GM19467 (cell line): Measurements from ENCODE around the gene PDE4D.

Source experiments
- ATAC-seq: cut with Tn5 transposase; IDR thresholded peaks from one replicate; pipeline ENCODE4 v1.9.1; 2021; ENCODE audit warnings: mild to moderate bottlenecking, moderate library complexity; ENCODE audit not compliant: unreplicated experiment

Gene PDE4D

DNA sequence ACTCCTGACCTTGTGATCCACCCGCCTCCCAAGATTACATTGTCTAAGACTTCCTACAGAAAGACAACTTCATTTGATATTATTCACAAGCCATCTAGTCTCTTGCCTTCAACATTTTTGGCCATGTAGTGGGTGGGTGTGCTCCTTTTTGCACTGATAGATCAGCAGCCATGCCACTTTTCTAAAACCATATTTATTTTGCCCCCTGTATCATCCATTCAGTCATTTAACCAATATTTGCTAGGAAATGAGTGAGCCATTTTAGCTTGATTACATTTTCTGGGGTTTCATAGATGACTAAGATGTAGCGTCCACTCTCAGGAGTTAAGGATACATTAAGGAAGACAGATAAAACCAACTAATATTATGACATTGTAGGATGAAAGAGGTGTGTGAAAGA, 755.0 kb downstream of the PDE4D start:
- ATAC-seq: no peak

DNA sequence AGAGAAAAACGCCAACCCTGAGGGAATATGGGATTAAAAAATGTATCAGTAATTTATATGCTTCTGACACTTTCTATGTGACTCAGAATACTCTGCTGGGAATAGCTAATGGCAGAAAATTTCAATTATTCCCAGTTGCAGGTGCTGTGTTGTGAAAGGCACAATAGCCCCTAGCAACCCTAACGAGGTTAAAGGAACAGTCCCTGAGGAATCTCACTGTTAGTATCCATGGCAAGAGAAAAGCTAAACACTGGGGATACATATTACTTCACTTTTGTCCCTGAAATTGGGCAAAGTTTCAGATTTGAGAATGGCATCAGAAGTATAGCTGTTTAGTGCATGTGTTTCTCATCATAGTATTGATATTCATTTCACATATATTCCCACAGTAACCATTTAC, 755.7 kb downstream of the PDE4D start:
- ATAC-seq: no peak

GRCh38 chr5:59136549-59136948, 757.0 kb downstream of the PDE4D start:
- no peak for ATAC-seq

DNA sequence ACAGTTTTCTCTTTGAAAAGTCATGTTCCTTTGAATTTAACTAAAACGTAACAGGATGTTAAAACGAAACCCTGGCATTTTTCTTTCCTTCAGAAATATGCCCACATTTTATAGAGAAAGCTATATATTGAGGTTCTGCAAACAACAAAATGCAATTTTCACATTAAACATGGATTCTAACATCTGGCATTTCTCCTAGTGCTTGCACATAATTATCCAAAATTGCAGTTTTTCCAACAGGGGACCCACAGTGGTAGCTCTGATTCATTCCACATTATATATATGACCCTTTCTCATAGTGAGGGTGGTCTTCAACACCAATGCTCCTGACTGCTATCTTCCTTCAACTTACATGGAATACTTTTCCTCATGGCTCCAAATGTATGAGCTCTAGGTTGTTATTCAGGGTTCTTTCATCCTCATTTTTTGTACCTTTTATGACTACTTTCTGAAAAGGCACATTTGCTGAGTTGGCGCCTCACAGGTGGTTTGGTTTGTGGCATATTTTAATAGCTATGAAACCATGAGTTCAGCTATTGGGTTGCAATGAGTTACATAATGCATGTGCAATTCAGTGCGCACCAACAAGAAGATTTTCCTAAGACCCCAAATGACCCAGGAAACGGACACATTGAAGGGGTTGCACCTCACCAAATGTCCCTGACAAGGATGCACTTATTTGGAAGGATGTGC, 758.9 kb downstream of the PDE4D start:
- ATAC-seq: no peak

- ATAC-seq: no peak
Observed at GRCh38 chr5:59133764-59134261, 759.7 kb downstream of the PDE4D start.

GRCh38 chr5:59132131-59132530, 761.4 kb downstream of the PDE4D start:
- no peak for ATAC-seq

GRCh38 chr5:59130431-59130830, 763.1 kb downstream of the PDE4D start:
- ATAC-seq: no peak

GRCh38 chr5:59128646-59129290, 764.8 kb downstream of the PDE4D start:
- ATAC-seq: no peak

- no peak for ATAC-seq
Observed at GRCh38 chr5:59126708-59127573, 766.6 kb downstream of the PDE4D start.

GRCh38 chr5:59126016-59126707, 767.4 kb downstream of the PDE4D start:
- ATAC-seq: no peak

DNA sequence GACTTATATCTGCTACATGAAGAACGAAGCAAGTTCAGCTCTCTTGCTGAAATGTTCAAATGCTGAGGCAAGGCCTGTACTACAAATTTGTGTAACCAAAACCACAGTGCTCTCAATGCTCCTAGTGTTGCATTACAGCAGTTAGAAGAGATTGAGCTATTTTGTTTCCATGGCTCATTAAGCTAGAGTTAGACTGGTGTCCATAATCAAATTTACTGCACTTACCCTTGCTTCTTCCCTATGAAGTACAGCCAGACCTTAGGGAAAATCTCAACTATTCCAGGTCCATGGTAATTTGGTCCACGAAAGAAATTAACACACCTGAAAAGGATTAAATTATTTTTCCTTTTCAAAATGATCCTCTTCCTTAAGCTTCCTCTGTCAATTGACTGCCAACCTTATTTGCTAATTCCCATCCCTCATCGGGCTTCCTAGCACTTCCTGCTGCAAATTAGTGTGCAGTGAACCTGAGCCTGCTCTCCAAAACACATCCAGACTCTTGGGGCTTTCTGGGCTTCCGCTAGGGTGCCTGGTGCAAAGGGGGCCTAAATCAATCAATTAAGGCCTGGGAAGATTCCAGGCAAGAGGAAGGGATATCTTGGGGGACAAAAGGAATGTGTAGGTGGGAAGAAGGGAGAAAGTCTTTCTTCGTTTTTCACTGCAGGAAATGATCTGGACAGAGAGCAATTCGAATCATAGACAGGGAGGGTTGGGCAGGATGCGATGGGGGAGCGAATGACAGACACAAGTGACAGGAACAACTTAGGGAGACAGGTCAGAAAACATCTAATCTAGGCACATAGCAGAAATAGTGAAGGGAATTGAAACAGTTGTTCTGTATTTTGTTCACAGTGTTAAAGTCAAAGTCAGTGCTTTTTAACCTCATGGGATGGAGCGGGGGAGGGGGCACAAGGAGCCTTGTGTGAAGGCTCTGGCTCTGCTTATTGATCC, 768.2 kb downstream of the PDE4D start:
- ATAC-seq: no peak

GRCh38 chr5:59123595-59124561, 769.6 kb downstream of the PDE4D start:
- no peak for ATAC-seq

- no peak for ATAC-seq
Observed at GRCh38 chr5:59119480-59119879, 774.0 kb downstream of the PDE4D start.

DNA sequence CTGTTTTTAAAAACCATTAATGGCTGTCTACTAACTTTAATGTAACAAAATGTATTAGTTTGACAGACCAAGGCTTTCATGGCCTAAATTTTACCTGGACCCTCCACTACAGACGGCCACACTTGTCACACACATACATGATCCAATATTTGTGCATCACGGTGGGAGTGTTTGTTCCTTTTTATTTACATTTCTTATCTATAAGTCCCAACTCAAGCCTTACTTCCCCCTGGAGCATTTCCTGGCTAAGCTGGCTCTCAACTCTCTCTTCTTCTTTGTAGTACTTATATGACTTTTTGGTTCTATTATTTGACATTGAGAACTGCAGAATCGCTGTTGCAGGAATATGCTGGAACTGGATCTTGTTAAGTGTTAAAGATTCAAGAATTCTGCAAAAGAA, 776.2 kb downstream of the PDE4D start:
- ATAC-seq: no peak

DNA sequence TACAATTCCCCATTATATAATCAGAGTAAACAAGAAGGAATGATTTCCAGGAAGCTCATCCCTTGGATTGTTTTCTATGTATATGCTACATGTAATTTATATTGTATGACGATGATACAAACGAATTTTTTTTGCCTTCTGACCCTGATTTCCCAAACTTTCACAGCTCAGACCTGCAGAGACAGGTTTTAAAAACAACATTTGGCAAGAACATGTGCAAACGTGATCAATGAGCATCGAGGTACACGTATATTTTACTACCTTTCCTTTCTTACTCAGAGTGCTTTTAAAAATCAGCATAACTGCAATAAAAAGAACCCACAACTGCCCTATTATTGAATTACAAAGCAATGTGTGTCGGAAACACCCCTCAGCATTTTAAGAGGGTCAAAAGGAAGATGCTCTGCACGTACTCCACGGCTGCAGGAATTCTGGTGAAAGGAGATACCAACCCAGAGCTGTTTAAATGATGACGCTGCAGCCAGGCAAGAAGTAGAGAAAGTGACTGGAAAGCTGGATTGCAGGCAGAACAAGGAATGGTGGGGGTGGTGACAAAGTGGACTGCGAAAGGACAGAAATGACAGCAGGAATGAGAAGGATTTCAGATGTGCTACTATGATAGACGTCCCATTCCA, 777.2 kb downstream of the PDE4D start:
- no peak for ATAC-seq

DNA sequence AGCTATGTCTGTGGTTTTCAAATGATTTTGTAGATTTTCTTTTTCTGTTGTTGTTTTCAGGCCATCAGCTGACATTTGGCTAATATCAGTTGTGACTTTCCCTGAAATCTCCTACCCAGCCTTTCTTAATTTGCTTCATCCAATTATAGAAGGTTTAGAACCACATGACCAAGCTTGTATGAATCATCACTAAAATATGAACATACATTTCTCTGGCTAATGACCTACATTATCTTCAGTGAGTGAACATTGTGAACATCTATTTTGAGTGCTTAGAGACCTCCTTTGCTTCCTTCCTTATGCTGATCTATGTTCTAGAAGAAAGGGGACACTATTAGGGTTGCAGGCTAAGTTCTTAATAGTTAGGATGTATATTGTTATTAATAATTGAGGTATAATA, 778.2 kb downstream of the PDE4D start:
- no peak for ATAC-seq

GRCh38 chr5:59109383-59109782, 784.1 kb downstream of the PDE4D start:
- ATAC-seq: no peak

- no peak for ATAC-seq
Observed at GRCh38 chr5:59107692-59108091, 785.8 kb downstream of the PDE4D start.
